ENCODE results near the gene CCR5.

Gene CCR5

DNA sequence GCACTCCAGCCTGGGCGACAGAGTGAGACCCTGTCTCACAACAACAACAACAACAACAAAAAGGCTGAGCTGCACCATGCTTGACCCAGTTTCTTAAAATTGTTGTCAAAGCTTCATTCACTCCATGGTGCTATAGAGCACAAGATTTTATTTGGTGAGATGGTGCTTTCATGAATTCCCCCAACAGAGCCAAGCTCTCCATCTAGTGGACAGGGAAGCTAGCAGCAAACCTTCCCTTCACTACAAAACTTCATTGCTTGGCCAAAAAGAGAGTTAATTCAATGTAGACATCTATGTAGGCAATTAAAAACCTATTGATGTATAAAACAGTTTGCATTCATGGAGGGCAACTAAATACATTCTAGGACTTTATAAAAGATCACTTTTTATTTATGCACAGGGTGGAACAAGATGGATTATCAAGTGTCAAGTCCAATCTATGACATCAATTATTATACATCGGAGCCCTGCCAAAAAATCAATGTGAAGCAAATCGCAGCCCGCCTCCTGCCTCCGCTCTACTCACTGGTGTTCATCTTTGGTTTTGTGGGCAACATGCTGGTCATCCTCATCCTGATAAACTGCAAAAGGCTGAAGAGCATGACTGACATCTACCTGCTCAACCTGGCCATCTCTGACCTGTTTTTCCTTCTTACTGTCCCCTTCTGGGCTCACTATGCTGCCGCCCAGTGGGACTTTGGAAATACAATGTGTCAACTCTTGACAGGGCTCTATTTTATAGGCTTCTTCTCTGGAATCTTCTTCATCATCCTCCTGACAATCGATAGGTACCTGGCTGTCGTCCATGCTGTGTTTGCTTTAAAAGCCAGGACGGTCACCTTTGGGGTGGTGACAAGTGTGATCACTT, 2.0 kb downstream of the CCR5 start:
- no peak for DNase-seq
- H3K27ac ChIP-seq = no peak overlapping the region
- H3K27me3 ChIP-seq (ENCODE audit: insufficient read depth, low read depth, severe bottlenecking) = peaks cover 93% of the 10 kb centered on the region

DNA sequence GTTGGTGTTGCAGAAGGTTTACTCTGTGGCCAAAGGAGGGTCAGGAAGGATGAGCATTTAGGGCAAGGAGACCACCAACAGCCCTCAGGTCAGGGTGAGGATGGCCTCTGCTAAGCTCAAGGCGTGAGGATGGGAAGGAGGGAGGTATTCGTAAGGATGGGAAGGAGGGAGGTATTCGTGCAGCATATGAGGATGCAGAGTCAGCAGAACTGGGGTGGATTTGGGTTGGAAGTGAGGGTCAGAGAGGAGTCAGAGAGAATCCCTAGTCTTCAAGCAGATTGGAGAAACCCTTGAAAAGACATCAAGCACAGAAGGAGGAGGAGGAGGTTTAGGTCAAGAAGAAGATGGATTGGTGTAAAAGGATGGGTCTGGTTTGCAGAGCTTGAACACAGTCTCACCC, 4.0 kb downstream of the CCR5 start:
- H3K9me3 ChIP-seq (ENCODE audit: severe bottlenecking) = no peaks in the 10 kb centered on the region
- H3K4me3 ChIP-seq (ENCODE audit: low read depth, low read length) = no peak overlapping the region
- DNase-seq = no peak
- TF ChIP-seq, protein P1, sequence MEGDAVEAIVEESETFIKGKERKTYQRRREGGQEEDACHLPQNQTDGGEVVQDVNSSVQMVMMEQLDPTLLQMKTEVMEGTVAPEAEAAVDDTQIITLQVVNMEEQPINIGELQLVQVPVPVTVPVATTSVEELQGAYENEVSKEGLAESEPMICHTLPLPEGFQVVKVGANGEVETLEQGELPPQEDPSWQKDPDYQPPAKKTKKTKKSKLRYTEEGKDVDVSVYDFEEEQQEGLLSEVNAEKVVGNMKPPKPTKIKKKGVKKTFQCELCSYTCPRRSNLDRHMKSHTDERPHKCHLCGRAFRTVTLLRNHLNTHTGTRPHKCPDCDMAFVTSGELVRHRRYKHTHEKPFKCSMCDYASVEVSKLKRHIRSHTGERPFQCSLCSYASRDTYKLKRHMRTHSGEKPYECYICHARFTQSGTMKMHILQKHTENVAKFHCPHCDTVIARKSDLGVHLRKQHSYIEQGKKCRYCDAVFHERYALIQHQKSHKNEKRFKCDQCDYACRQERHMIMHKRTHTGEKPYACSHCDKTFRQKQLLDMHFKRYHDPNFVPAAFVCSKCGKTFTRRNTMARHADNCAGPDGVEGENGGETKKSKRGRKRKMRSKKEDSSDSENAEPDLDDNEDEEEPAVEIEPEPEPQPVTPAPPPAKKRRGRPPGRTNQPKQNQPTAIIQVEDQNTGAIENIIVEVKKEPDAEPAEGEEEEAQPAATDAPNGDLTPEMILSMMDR (IDR thresholded peaks at IDR 0.05; ENCODE audit: low read depth, low read length) = no peak
- H3K36me3 ChIP-seq = no peaks in the 10 kb centered on the region
- H3K27me3 ChIP-seq (ENCODE audit: insufficient read depth, low read depth, severe bottlenecking) = peaks cover 83% of the 10 kb centered on the region
- H3K27ac ChIP-seq = no peak overlapping the region

More for the DNA sequence above, 2.0 kb downstream of the CCR5 start:
- TF ChIP-seq, protein P1 (IDR thresholded peaks at IDR 0.05; ENCODE audit: low read depth, low read length) = peak; percentile 23; the same call in 1 of the 2 replicates
- Histone ChIP-seq H3K9me3 (ENCODE audit: severe bottlenecking) (no peaks in the 10 kb centered on the region), H3K4me3 (ENCODE audit: low read depth, low read length) (no peak overlapping the region), H3K36me3 (no peaks in the 10 kb centered on the region)

DNA sequence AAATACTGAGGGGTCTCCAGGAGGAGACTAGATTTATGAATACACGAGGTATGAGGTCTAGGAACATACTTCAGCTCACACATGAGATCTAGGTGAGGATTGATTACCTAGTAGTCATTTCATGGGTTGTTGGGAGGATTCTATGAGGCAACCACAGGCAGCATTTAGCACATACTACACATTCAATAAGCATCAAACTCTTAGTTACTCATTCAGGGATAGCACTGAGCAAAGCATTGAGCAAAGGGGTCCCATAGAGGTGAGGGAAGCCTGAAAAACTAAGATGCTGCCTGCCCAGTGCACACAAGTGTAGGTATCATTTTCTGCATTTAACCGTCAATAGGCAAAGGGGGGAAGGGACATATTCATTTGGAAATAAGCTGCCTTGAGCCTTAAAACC, 4.5 kb downstream of the CCR5 start:
- H3K36me3 ChIP-seq = no peaks in the 10 kb centered on the region
- H3K4me3 ChIP-seq (ENCODE audit: low read depth, low read length) = no peak overlapping the region
- H3K9me3 ChIP-seq (ENCODE audit: severe bottlenecking) = no peaks in the 10 kb centered on the region
- H3K27ac ChIP-seq = no peak overlapping the region
- TF ChIP-seq, protein P1 (IDR thresholded peaks at IDR 0.05; ENCODE audit: low read depth, low read length) = no peak
- H3K27me3 ChIP-seq (ENCODE audit: insufficient read depth, low read depth, severe bottlenecking) = peaks cover 84% of the 10 kb centered on the region
- DNase-seq = no peak

DNA sequence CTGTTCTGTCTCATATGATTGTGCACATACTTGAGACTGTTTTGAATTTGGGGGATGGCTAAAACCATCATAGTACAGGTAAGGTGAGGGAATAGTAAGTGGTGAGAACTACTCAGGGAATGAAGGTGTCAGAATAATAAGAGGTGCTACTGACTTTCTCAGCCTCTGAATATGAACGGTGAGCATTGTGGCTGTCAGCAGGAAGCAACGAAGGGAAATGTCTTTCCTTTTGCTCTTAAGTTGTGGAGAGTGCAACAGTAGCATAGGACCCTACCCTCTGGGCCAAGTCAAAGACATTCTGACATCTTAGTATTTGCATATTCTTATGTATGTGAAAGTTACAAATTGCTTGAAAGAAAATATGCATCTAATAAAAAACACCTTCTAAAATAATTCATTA, 5.1 kb downstream of the CCR5 start:
- TF ChIP-seq, protein P1 (IDR thresholded peaks at IDR 0.05; ENCODE audit: low read depth, low read length) = no peak
- peaks cover 88% of the 10 kb centered on the region for H3K27me3 ChIP-seq (ENCODE audit: insufficient read depth, low read depth, severe bottlenecking)
- no peaks in the 10 kb centered on the region for H3K9me3 ChIP-seq (ENCODE audit: severe bottlenecking)
- no peak overlapping the region for H3K27ac ChIP-seq
- H3K4me3 ChIP-seq (ENCODE audit: low read depth, low read length) = no peak overlapping the region
- no peak for DNase-seq
- no peaks in the 10 kb centered on the region for H3K36me3 ChIP-seq

DNA sequence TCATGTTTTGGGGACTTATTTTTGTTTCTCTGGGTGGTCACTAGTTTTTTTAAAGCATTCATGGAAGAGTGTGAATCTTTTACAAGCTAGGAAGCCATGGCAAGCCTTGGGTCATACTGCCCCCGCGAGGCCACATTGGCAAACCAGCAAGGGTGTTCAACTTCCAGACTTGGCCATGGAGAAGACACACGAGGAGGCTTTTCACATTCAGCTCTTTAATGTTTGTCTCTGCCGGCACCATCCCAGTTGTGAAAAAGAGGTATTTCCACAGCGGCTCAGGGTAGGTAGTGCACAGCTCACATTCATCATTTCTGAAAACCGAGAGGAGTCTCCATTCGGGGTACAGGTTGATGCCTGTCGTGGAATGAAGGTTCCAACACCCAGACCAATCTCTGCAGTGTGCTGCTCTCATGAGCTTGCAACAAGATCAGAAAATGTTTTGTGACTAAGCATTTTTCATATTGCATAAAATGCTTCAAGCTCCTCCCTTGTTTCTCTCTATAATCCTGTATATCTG, 7.7 kb downstream of the CCR5 start:
- peak; percentile 59 for DNase-seq
- Histone ChIP-seq H3K27me3 (ENCODE audit: insufficient read depth, low read depth, severe bottlenecking) (peaks cover 88% of the 10 kb centered on the region), H3K9me3 (ENCODE audit: severe bottlenecking) (no peaks in the 10 kb centered on the region), H3K4me3 (ENCODE audit: low read depth, low read length) (no peak overlapping the region), H3K36me3 (no peaks in the 10 kb centered on the region), H3K27ac (no peak overlapping the region)
- TF ChIP-seq, protein P1 (IDR thresholded peaks at IDR 0.05; ENCODE audit: low read depth, low read length) = peak; percentile 81

Data from WERI-Rb-1 (cell line).